Loucy (cell line): Measurements from ENCODE around the gene MCM5.
"Not testable (repeated sequence)": the region's sequence is repeated elsewhere in the genome, so short reads cannot be mapped to it uniquely, and the experiment has no call there.

Experiments
- H2AFZ ChIP-seq: fragments of 200-600 bp; sonication (generic); 2 replicates; pipeline ENCODE4 v1.6.0; 2016; ENCODE audit warnings: antibody characterized with exemption, mild to moderate bottlenecking, low read length, moderate library complexity
- H3F3A ChIP-seq: fragments of 200-600 bp; 2 replicates; pipeline ENCODE4 v1.6.0; 2016; ENCODE audit warnings: antibody characterized with exemption, low read depth, mild to moderate bottlenecking
- H3K27me3 ChIP-seq: fragments of 200-600 bp; sonication (generic); 2 replicates; pipeline ENCODE4 v1.6.1; 2014; ENCODE audit warnings: low read length, mild to moderate bottlenecking; ENCODE audit not compliant: insufficient read depth, poor library complexity, severe bottlenecking
- H3K36me3 ChIP-seq: fragments of 200-600 bp; sonication (generic); 2 replicates; pipeline ENCODE4 v1.6.1; 2016; ENCODE audit warnings: low read length; ENCODE audit not compliant: insufficient read depth
- H3K4me1 ChIP-seq: fragments of 200-600 bp; sonication (generic); 2 replicates; pipeline ENCODE4 v1.5.1; 2014; ENCODE audit warnings: low read length, mild to moderate bottlenecking; ENCODE audit not compliant: insufficient read depth, poor library complexity, severe bottlenecking
- H3K4me2 ChIP-seq: fragments of 200-600 bp; sonication (generic); 2 replicates; pipeline ENCODE4 v1.6.0; 2014; ENCODE audit warnings: antibody characterized with exemption, low read length, low read depth, mild to moderate bottlenecking; ENCODE audit not compliant: poor library complexity, severe bottlenecking
- H3K4me3 ChIP-seq: fragments of 200-600 bp; sonication (generic); 2 replicates; pipeline ENCODE4 v1.5.1; 2014; ENCODE audit warnings: low read length, mild to moderate bottlenecking, mixed read lengths; ENCODE audit not compliant: poor library complexity, severe bottlenecking
- H3K79me2 ChIP-seq: fragments of 200-600 bp; sonication (generic); 2 replicates; pipeline ENCODE4 v1.6.1; 2014; ENCODE audit warnings: low read length; ENCODE audit not compliant: insufficient read depth
- H3K9ac ChIP-seq: fragments of 200-600 bp; sonication (generic); 2 replicates; pipeline ENCODE4 v1.6.0; 2014; ENCODE audit warnings: mild to moderate bottlenecking, low read depth, low read length, moderate library complexity; ENCODE audit not compliant: poor library complexity, severe bottlenecking
- H3K9me2 ChIP-seq: fragments of 200-600 bp; sonication (generic); replicated peaks from 2 replicates; pipeline ENCODE4 v1.6.1; 2016; ENCODE audit warnings: low read depth, low read length, mixed read lengths
- H3K9me3 ChIP-seq: fragments of 200-600 bp; sonication (generic); 2 replicates; pipeline ENCODE4 v1.6.1; 2014; ENCODE audit warnings: mild to moderate bottlenecking, antibody characterized with exemption, low read length, low read depth; ENCODE audit not compliant: insufficient read depth
- H4K20me1 ChIP-seq: fragments of 200-600 bp; sonication (generic); 2 replicates; pipeline ENCODE4 v1.6.0; 2014; ENCODE audit warnings: antibody characterized with exemption, low read length, mild to moderate bottlenecking; ENCODE audit not compliant: insufficient read depth, poor library complexity, severe bottlenecking
- EZH2phosphoT487 ChIP-seq: fragments of 200-600 bp; IDR thresholded peaks from 2 replicates; pipeline ENCODE4 v1.6.1; 2018; ENCODE audit warnings: antibody characterized with exemption, mild to moderate bottlenecking, moderate library complexity, borderline replicate concordance
- TF ChIP-seq, protein P1 (sequence below): fragments of 200-600 bp; sonication (generic); conservative IDR thresholded peaks from 2 replicates; pipeline ENCODE4 v1.5.1; 2014; ENCODE audit warnings: mild to moderate bottlenecking, antibody characterized with exemption, low read length

The MCM5 gene

DNA sequence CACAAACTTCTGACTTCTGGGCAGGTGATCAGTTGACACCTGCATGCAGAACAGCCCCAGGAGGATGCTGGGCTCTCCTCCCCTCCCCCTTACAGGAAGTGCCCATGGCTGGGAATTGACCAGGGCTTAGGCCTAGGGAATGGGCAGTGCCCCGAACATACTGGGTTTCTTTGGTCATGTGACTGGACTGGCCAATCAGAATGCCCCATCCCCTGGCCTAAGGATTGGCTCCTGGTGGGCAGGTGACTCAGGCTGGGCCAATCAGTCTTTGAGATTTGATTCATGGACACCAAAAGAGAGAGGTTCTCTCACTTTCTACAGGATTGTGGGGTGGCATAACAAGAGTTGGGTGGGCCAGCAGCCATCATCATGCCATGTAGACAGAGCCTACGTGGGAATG is 37.1 kb downstream of the MCM5 start:
- Histone ChIP-seq H3F3A (no peaks in the 10 kb centered on the region), H3K9ac (no peak overlapping the region), H3K4me1 (no peaks in the 10 kb centered on the region), H3K9me2 (no peaks in the 10 kb centered on the region), H2AFZ (no peak overlapping the region), H3K4me3 (no peak overlapping the region), H3K27me3 (no peaks in the 10 kb centered on the region), H3K9me3 (peaks cover 6% of the 10 kb centered on the region; the same call in 1 of the 2 replicates), H3K36me3 (peaks cover 25% of the 10 kb centered on the region), H3K4me2 (no peak overlapping the region), H3K79me2 (0 out of 2 replicates have a peak, but pooled peaks cover 5% of the 10 kb centered on the region), H4K20me1 (no peaks in the 10 kb centered on the region)
- TF ChIP-seq, protein P1, sequence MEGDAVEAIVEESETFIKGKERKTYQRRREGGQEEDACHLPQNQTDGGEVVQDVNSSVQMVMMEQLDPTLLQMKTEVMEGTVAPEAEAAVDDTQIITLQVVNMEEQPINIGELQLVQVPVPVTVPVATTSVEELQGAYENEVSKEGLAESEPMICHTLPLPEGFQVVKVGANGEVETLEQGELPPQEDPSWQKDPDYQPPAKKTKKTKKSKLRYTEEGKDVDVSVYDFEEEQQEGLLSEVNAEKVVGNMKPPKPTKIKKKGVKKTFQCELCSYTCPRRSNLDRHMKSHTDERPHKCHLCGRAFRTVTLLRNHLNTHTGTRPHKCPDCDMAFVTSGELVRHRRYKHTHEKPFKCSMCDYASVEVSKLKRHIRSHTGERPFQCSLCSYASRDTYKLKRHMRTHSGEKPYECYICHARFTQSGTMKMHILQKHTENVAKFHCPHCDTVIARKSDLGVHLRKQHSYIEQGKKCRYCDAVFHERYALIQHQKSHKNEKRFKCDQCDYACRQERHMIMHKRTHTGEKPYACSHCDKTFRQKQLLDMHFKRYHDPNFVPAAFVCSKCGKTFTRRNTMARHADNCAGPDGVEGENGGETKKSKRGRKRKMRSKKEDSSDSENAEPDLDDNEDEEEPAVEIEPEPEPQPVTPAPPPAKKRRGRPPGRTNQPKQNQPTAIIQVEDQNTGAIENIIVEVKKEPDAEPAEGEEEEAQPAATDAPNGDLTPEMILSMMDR: no peak
- no peak for TF ChIP-seq EZH2phosphoT487

DNA sequence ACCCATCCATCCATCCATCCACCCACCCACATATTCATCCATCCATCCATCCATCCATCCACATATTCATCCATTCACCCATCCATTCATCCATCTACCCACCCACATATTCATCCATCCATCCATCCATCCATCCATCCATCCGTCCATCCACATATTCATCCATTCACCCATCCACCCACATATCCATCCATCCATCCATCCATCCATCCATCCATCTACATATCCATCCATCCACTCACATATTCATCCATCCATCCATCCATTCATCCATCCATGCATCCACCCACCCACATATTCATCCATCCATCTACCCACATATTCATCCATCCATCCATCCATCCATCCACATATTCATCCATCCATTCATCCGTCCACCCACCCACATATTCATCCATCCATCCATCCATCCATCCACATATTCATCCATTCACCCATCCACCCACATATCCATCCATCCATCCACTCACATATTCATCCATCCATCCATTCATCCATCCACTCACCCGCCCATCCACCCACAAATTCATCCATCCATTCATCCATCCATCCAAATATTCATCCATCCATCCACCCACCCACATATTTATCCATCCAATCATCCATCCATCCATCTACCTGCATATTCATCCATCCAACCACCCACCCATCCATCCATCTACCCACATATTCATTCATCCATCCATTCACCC is 38.9 kb downstream of the MCM5 start:
- H4K20me1 ChIP-seq, H3K9ac ChIP-seq, H3K9me2 ChIP-seq, H3K27me3 ChIP-seq, H3K36me3 ChIP-seq, H3K79me2 ChIP-seq, H3K9me3 ChIP-seq, H3K4me2 ChIP-seq, H2AFZ ChIP-seq, H3K4me1 ChIP-seq, H3K4me3 ChIP-seq, H3F3A ChIP-seq: not testable (repeated sequence)

DNA sequence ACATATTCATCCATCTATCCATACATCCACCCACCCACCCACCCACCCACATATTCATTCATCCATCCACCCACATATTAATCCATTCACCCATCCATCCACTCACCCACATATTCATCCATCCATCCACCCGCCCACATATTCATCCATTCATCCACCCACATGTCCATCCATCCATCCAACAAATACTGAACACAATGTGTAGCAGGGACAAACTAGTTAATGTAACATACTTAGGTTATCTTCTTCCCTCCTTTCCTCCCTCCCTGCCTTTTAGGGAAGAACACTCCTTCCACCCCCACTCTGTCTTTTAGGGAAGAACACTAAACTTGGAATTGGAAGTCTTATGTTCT is 39.4 kb downstream of the MCM5 start:
- Histone ChIP-seq H3K36me3 (peaks cover 2% of the 10 kb centered on the region; the same call in 1 of the 2 replicates), H3K9me3 (no peaks in the 10 kb centered on the region), H3K4me1 (peaks cover 8% of the 10 kb centered on the region), H3K9ac (no peak overlapping the region), H3K27me3 (no peaks in the 10 kb centered on the region), H3K79me2 (no peaks in the 10 kb centered on the region), H4K20me1 (no peaks in the 10 kb centered on the region), H3K4me2 (no peak overlapping the region), H3K9me2 (no peaks in the 10 kb centered on the region), H3F3A (no peaks in the 10 kb centered on the region), H3K4me3 (no peak overlapping the region), H2AFZ (no peak overlapping the region)
- TF ChIP-seq, protein P1: no peak
- TF ChIP-seq EZH2phosphoT487: no peak

DNA sequence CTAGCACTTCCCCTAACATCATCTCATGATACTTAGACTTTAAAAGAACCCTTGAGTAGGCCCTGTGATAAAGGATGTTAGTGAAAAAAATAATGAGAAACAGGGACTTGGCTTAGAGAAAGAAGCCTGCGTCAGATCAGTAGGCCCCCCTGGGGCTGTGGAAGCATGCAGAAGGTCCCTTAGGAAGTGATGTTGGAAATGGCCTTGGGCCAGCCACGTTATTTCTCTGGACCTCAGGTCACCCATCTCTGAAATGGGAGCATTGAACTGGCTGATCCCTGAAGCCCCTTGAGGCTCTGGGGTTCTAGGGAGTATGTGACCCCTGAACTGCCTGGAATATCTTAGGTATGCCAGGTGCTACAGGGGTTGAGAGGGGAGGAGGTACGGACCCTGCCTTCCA is 40.2 kb downstream of the MCM5 start:
- no peaks in the 10 kb centered on the region for H3K79me2 ChIP-seq
- H4K20me1 ChIP-seq: no peaks in the 10 kb centered on the region
- H3K9me3 ChIP-seq: no peaks in the 10 kb centered on the region
- no peak overlapping the region for H2AFZ ChIP-seq
- H3F3A ChIP-seq: no peaks in the 10 kb centered on the region
- H3K4me3 ChIP-seq: no peak overlapping the region
- no peaks in the 10 kb centered on the region for H3K9me2 ChIP-seq
- H3K4me2 ChIP-seq: no peak overlapping the region
- no peaks in the 10 kb centered on the region for H3K27me3 ChIP-seq
- no peaks in the 10 kb centered on the region for H3K36me3 ChIP-seq
- TF ChIP-seq EZH2phosphoT487: no peak
- H3K4me1 ChIP-seq: peaks cover 9% of the 10 kb centered on the region
- no peak overlapping the region for H3K9ac ChIP-seq
